Measurements from ENCODE around the gene CNTN1. TPM values are rescaled to one million over a fixed set of nuclear protein-coding genes. Genes with fewer than 3 reads are reported as not detected.

Gene CNTN1
- total RNA-seq, 1 donor from 2014 or later, result 1.8 TPM

DNA sequence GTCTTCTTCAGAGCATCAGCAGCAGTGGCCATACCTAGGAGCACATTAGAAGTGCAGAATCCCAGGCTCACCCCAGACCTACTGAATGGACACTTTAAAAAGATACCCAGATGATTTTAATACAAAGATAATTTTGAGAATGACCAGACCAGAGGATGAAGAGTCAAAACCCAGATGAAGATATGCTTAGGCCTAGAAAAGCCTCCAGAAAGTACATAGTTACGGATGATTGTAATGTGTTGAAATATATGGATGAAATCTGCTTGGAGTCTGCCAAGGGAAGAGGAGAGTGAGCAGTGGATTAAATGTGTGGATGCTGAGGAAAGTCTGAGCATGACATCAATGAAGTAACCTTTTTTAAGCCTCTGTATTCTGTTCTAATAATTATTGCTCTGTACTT, 245.7 kb downstream of the CNTN1 start:
- peaks cover 9% of the 10 kb centered on the region for H3K4me1 Mint-ChIP-seq (ENCODE audit: low read depth)
- TF ChIP-seq, protein P1, sequence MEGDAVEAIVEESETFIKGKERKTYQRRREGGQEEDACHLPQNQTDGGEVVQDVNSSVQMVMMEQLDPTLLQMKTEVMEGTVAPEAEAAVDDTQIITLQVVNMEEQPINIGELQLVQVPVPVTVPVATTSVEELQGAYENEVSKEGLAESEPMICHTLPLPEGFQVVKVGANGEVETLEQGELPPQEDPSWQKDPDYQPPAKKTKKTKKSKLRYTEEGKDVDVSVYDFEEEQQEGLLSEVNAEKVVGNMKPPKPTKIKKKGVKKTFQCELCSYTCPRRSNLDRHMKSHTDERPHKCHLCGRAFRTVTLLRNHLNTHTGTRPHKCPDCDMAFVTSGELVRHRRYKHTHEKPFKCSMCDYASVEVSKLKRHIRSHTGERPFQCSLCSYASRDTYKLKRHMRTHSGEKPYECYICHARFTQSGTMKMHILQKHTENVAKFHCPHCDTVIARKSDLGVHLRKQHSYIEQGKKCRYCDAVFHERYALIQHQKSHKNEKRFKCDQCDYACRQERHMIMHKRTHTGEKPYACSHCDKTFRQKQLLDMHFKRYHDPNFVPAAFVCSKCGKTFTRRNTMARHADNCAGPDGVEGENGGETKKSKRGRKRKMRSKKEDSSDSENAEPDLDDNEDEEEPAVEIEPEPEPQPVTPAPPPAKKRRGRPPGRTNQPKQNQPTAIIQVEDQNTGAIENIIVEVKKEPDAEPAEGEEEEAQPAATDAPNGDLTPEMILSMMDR (IDR thresholded peaks at IDR 0.05), result no peak
- no peaks in the 10 kb centered on the region for H3K9me3 Mint-ChIP-seq (ENCODE audit: low read depth)

GRCh38 chr12:40942326-40942725, 250.1 kb downstream of the CNTN1 start:
- DNase-seq (ENCODE audit: low spot score), result no peak
- Mint-ChIP-seq H3K4me3 (ENCODE audit: unreplicated experiment) (no peak overlapping the region), H3K36me3 (ENCODE audit: low read depth) (no peaks in the 10 kb centered on the region), H3K9me3 (ENCODE audit: low read depth) (no peaks in the 10 kb centered on the region), H3K27ac (ENCODE audit: unreplicated experiment) (no peak overlapping the region), H3K4me1 (ENCODE audit: low read depth) (peaks cover 5% of the 10 kb centered on the region), H3K27me3 (ENCODE audit: low read depth) (peaks cover 5% of the 10 kb centered on the region)
- TF ChIP-seq, protein P1 (IDR thresholded peaks at IDR 0.05), result no peak

More for the DNA sequence above, 245.7 kb downstream of the CNTN1 start:
- H3K27me3 Mint-ChIP-seq (ENCODE audit: low read depth), result peaks cover 1% of the 10 kb centered on the region
- no peak for DNase-seq (ENCODE audit: low spot score)
- no peak overlapping the region for H3K27ac Mint-ChIP-seq (ENCODE audit: unreplicated experiment)
- H3K4me3 Mint-ChIP-seq (ENCODE audit: unreplicated experiment), result no peak overlapping the region
- no peaks in the 10 kb centered on the region for H3K36me3 Mint-ChIP-seq (ENCODE audit: low read depth)

- no peak overlapping the region for H3K27ac Mint-ChIP-seq (ENCODE audit: unreplicated experiment)
- no peaks in the 10 kb centered on the region for H3K36me3 Mint-ChIP-seq (ENCODE audit: low read depth)
- no peaks in the 10 kb centered on the region for H3K9me3 Mint-ChIP-seq (ENCODE audit: low read depth)
- DNase-seq (ENCODE audit: low spot score), result no peak
- TF ChIP-seq, protein P1 (IDR thresholded peaks at IDR 0.05), result no peak
- no peak overlapping the region for H3K4me3 Mint-ChIP-seq (ENCODE audit: unreplicated experiment)
- H3K4me1 Mint-ChIP-seq (ENCODE audit: low read depth), result peaks cover 5% of the 10 kb centered on the region
- H3K27me3 Mint-ChIP-seq (ENCODE audit: low read depth), result peaks cover 3% of the 10 kb centered on the region
Measured at GRCh38 chr12:40945772-40946171, 253.5 kb downstream of the CNTN1 start.

DNA sequence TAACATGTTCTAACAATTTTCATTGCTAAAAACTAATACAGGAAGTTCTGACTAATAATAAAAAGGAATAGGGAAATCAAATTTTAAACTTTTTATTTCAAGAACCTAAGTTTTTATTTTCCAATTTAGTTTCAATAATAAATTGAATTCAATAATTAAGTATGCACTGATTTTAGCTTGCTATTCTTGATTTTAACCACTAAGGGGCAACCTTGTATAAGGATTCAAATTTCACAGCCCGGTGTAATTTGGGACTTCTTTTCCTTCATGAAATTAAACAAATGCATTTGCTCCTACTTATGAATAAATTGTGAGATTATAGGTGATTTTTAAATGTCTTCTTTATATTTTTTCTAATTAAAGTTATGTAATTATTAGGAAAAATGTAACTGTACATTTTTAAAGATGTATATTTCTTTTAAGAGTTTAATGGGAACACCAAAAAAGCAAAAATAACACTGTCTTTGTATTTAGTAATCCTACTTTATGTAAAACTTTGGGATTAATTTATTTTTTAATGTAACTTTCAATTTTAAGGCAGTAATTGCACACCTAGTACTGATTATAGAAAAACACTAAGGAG, 254.5 kb downstream of the CNTN1 start:
- TF ChIP-seq, protein P1 (IDR thresholded peaks at IDR 0.05), result peak; percentile 98
- DNase-seq (ENCODE audit: low spot score), result no peak
- no peak overlapping the region for H3K27ac Mint-ChIP-seq (ENCODE audit: unreplicated experiment)
- no peak overlapping the region for H3K4me3 Mint-ChIP-seq (ENCODE audit: unreplicated experiment)
- H3K36me3 Mint-ChIP-seq (ENCODE audit: low read depth), result no peaks in the 10 kb centered on the region
- H3K27me3 Mint-ChIP-seq (ENCODE audit: low read depth), result peaks cover 3% of the 10 kb centered on the region
- no peaks in the 10 kb centered on the region for H3K9me3 Mint-ChIP-seq (ENCODE audit: low read depth)
- peaks cover 5% of the 10 kb centered on the region for H3K4me1 Mint-ChIP-seq (ENCODE audit: low read depth)

DNA sequence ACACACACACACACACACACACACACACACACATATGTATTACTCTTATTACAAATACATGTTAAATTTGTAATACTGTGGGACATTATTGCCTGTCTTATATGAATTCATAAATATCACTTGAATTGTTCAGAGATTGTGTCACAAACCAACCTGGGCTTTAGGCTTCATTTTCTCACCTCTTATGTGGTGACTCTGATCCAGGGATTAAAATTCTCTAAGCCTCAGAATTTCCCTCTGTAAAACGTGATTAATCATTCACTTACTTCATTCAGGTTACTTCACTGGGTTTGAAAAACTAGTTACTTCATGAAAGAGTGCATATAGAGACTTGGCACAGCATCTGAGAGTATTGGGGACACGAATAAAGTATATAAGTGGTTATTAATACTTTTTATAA, 255.6 kb downstream of the CNTN1 start:
- Mint-ChIP-seq H3K36me3 (ENCODE audit: low read depth) (no peaks in the 10 kb centered on the region), H3K27ac (ENCODE audit: unreplicated experiment) (no peak overlapping the region), H3K4me1 (ENCODE audit: low read depth) (peaks cover 1% of the 10 kb centered on the region), H3K4me3 (ENCODE audit: unreplicated experiment) (no peak overlapping the region), H3K9me3 (ENCODE audit: low read depth) (no peaks in the 10 kb centered on the region), H3K27me3 (ENCODE audit: low read depth) (peaks cover 3% of the 10 kb centered on the region)
- DNase-seq (ENCODE audit: low spot score), result no peak
- TF ChIP-seq, protein P1 (IDR thresholded peaks at IDR 0.05), result no peak

Measured in chondrocyte (in vitro differentiated cells).